NOMO-1 (cell line): ENCODE data around the gene KRTAP12-1.
"Not testable (repeated sequence)": the region's sequence is repeated elsewhere in the genome, so short reads cannot be mapped to it uniquely, and the experiment has no call there.

Experiments
- DNase-seq, 2 experiments: peaks; one replicate each; lab custom pipeline; 2025; ENCODE audit not compliant: unreplicated experiment in 2 of 2; lab: John Stamatoyannopoulos, UW

The KRTAP12-1 gene

DNA sequence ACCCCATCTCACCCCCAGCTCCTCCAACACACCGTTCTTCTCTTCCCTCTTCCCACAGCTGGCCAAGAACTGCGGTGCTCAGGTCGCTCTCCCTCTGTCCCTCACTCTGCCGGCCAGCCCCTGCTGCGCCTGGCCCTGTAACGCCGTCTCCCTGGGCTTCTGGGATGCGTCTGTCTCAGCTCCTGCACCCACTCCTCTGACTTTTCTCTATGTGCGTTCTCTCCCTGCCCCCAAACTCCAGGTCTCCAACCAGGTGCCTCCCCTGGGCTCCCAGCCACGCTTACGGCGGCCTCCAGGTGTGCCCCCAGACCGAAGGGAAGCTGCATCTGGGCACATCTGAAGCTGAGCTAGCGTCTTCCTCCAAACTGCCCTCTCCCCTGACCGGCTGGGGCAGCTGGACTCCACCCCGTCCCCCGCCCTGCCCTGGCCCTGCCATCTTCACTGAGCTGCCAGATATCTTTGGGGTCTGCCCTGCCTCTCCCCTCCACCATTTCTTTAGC is 17.6 kb upstream of the KRTAP12-1 start:
- no peak for DNase-seq

DNA sequence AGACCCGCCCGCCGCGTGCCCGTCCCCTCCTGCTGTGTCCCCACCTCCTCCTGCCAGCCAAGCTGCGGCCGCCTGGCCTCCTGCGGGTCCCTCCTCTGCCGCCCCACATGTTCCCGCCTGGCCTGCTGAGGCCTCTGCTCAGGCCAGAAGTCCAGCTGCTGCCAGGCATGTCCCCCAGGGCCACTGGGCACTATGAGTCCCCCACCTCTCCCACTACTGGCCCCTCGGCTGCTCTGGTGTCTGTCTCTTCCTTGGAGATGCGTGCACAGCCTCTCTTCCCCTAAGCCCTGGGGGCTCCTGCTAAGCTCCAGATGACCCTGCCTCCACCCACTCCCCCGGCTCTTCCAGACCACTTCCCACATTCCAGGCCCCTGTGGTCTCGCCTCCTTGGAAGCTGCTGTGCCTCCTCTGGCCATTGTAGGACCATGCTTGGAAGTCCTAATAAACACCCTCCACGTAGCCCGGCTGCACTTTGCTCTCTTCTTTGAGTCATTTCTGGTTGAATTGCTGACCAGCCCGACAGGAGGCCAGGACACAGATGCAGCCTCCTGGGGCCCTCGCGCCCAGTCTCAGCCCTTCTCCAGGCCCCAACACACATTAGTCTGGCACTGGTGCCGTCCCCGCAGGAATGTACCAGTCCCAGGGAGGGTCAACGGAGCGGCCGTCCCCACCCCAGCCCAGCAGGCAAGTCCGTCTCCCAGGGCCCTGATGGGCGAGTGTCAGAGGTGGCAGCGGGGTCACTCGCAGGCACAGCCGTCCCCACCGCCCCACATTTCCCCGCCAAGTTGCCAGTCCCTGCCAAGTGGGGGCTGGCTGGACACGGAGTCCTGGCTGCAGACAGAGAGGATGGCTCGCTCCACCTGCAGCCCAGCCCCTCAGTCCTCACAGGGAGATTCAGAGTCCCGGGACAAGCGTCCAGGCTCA is 16.1 kb upstream of the KRTAP12-1 start:
- no peak for DNase-seq

DNA sequence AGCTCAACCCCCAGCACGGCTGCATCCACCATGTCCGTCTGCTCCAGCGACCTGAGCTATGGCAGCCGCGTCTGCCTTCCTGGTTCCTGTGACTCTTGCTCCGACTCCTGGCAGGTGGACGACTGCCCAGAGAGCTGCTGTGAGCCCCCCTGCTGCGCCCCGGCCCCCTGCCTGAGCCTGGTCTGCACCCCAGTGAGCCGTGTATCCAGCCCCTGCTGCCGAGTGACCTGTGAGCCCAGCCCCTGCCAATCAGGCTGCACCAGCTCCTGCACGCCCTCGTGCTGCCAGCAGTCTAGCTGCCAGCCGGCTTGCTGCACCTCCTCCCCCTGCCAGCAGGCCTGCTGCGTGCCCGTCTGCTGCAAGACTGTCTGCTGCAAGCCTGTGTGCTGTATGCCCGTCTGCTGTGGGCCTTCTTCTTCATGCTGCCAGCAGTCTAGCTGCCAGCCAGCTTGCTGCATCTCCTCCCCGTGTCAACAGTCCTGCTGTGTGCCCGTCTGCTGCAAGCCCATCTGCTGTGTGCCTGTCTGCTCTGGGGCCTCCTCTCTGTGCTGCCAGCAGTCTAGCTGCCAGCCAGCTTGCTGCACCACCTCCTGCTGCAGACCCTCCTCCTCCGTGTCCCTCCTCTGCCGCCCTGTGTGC is 15.3 kb upstream of the KRTAP12-1 start, which contains the start of gene KRTAP10-12:
KRTAP10-12 (plus strand) TSS at position 1 of the 639 bp plus-strand sequence; CDS start at position 31, 30 bp downstream.
- DNase-seq, result not testable (repeated sequence)

DNA sequence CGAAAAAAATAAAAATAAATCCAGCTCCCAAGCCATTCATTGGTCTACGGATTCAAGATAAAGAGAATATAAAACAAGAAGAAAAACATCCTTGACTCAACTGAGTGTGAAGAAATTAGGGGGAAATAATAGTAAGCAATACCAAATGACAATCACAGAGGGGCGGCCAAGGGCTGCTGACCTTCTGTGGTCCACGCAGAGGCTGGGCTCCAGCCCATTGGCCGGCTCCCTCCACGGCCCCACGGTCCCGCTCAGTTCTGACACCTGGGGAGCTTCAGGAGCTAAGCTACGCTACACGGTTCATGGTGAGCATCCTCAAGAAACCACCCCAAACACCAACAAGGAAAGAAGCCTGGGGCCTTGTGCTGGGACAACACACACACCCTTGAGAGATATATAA is 14.6 kb upstream of the KRTAP12-1 start:
- no peak for DNase-seq

DNA sequence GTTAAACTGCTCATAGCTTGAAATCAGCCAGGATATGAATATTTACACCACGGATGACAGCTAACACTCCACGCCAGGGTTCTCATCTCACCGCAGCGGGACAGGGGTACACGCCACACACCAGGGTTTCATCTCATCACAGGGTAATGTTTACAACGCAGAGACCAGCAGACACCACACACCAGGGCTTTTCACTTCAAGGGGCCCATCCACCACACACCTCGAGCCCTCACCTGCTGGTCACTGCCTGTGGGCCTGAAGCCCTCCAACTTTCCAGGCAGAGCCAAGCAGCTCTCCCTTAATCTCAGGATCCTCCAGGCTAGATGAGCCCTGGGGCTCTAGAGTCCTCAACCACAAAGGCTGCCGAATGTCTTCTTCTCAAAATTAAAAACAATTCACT is 13.7 kb upstream of the KRTAP12-1 start:
- no peak for DNase-seq

DNA sequence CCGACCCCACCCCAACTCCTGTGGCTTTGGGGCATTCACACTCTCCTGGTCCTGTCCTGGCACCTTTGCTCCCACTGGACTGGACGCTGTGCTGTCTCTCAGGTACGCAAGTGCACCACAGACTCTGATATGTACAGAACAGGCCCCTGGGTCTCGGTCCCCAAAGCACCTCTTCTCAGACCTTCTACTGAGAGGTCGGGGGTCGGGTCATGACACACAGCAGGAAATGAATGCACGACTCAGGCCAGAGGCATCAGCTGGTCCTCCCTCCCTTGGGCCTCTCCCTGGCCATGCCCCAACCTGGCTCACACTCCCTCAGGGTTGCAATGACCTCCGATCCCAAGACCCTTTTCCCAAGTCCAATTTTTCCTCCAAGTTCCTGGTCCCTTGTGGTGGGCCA is 13.2 kb upstream of the KRTAP12-1 start:
- no peak for DNase-seq

DNA sequence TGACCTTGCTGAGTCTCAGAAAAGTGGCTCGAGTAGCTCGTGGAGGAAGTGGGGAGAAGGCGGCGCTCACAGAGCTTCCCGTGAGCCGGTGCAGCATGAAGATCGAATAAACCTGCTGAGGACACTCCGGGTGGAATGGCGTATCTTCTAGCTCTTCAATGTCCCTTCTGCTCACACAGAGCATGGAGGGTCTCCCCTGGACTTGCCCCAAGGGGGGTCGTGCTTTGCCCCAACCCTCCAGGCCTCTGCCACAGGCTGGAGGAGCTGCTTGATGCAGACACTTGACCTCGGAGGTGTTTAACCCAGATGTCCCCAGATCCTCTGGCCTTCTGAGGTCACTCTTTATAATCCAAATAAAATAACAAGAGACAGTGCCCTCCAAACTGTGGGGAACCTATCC is 12.8 kb upstream of the KRTAP12-1 start:
- DNase-seq, result no peak

DNA sequence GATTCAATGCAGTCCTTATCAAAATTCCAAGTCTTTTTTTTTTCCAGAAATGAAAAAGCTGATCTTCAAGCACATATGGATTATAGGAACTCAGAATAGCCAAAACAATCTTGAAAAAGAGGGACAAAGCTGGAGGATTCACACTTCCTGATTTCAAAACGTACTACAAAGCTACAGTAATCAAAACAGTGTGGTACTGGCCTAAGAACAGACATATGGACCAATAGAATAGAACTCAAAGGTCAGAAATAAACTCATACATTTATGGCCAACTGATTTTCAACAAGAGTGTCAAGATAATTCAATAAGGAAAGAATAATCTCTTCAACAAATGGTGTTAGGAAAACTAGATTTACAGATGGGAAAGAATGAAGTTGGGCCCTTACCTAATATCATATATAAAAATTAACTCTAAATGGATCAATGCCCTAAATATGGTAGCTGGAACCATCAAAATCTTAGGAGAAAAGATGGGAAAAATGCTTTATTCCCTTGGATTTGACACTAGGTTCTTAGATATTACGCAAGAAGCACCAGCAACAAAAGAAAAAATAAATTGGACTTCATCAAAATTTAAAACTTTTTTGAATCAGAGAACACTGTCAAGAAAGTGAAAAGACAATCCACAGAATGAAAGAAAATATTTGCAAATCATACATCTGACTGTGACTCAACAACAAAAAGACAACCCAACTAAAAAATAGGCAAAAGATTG is 11.0 kb upstream of the KRTAP12-1 start:
- no peak for DNase-seq

DNA sequence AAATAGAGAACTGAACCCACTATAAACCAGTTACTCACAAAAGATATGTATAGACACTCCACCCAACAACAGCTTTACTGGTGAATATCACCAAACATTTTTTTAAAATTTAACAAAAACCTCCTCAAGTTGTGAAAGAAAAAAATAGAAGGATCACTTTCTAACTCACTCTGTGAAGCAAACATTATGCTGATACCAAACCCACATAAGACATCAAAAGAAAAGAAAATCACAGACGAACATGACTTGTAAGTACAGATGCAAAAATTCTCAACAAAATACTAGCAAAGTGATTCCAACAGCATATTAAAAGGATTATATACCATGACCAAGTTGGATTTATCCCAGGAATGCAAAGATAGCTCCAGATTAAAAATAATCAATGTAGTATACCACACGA is 9.7 kb upstream of the KRTAP12-1 start:
- no peak for DNase-seq

DNA sequence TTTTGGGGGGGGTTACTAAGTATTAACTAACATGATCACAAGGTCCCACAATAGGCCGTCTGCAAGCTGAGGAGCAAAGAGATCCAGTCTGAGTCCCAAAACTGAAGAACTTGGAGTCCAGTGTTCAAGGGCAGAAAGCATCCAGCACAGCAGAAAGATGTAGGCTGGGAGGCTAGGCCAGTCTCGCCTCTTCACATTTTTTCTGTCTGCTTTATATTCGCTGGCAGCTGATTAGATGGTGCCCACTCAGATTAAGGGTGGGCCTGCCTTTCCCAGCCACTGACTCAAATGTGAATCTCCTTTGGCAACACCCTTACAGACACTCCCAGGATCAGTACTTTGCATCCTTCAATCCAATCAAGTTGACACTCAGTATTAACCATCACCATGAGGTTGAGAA is 7.8 kb upstream of the KRTAP12-1 start:
- DNase-seq, result not testable (repeated sequence)

DNA sequence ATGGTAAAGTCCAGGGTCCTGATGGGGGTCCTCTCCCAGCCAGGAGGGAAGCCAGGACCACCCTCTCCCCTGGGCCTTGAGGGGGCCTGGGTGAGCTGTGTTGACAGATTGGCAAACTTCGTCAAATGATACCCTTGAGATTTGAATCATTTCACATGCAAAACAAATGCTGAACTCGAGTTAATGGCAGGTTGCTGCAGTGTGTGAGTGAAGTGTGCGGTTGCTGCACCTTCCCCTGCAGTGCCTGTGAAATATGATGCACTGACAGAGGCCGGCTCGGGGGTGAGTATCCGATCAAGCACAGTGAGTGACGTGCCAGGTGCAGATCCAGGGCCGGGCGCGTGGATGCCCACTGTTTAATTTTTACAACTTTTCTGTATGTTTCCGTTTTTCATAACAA is 5.7 kb upstream of the KRTAP12-1 start:
- no peak for DNase-seq

DNA sequence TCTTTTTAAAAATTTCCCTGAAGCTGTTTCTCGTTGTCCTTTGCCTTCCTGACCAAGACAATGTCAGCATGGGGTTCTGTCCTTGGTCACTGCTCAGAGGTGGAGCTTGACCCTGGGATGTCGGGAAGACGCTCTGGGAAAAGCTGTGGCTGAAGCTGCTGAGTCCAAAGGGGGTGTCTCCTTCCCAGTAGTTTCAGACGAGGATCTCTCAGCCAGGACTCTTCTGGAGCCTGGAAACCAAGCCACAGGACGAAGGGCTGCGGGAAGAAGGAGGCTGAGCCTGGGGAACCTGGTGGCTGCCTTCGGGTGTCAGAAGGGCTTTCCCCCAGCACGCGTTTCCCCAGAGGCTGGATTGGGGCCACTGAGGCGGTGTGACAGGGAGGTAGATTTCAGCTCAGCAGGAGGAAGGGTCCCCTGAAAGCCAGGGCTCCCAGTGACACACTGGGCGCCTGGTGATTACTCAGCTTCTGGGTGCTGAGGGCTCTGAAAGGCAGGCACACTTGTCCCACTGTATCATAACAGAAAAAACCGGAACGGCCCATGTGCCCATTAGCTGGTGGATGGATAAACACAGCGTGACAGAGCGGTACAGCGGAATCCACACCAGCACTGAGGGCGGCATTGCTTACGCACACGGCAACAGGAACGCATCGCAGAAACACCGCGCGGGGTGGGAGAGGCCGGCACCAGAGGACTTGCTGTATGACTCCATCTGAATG is 5.0 kb upstream of the KRTAP12-1 start:
- DNase-seq, result no peak

DNA sequence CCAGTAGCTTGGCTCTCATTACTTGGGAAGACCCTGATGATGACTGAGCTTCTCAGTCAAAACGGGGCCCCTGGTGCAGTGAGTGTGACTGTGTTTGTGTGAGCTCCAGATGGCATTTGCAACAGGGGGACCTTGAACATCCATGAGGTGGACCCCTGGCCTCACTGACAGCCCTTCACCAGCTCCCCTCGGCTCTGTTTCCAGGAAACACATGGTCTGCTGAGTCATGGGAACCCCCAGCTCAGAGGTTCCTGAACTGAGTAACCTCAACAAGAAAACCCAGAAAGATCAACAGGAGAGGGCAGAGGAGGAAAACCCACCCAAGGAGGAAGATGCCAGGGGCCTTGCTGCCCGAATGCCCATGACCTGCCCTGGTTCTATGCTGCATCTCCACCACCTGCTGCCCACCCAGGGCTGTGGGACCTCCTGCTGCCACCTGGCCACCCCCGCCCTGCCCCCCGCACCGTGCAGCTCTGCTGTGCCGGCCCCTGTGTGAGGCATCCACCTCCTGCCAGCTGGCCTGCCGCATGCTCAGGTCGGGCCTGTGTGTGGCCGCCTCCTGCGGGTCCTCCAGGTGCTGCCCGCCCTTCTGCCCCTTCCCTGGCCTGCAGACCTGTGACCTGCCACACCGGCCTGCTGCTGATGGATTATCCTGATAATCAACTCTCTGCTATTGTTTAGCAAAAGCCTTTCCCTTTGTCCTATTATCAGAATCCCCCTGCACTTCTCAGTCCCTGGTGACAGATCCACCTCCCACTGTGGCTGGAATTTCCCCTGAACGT is 4.2 kb upstream of the KRTAP12-1 start:
- no peak for DNase-seq

DNA sequence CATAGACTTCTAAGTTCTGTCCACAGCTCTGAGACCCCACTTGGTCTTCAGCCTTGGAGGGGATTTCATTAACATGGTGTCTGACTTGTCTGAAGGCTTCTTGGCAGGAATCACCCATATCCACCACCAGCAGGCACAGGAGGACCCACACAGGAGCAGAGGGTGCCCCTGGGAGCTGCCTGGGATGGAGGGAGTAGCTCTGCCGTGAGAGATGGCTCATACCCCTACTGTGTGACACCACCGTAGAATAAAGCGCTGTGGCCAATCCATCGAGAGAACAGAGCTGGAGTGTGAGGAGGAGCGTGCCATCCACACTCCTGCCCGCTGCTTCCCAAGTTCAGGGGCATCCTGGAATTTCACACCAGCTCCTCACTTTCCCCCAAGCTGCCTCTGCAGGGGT is 3.1 kb upstream of the KRTAP12-1 start:
- not testable (repeated sequence) for DNase-seq

DNA sequence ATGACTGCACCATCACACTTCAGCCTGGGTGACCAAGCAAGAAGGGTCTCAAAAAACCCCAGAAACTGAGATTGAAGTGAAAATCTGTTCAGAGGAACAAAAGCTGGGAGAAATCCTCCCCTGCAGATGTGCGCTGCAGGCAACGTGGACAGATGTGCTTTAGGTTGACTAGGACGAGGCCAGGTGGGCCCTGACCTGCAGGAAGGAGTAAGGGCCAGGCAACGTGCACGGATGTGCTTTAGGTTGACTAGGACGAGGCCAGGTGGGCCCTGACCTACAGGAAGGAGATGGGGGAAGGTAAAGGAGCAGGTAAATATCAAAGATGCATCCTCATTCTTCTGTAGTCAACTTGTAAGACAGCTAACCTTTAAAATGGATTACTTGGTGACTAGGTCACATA is 2.5 kb upstream of the KRTAP12-1 start:
- DNase-seq, result no peak

DNA sequence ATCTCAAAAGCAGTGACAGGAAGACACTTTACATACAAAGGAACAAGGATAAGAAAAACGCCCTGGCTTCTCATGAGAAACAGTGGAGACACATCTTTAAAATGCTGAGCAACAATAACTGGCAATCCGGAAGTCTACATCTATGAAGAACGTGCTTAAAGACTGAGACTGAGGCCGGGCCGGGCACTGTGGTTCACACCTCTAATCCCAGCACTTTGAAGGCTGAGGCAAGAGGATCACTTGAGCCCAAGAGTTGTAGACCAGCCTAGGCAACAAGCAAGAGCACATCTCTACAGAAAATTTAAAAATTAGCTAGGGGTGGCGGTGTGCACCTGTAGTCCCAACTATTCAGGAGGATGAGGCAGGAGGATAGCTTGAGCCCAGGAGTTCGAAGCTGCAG is 2.1 kb upstream of the KRTAP12-1 start:
- no peak for DNase-seq

DNA sequence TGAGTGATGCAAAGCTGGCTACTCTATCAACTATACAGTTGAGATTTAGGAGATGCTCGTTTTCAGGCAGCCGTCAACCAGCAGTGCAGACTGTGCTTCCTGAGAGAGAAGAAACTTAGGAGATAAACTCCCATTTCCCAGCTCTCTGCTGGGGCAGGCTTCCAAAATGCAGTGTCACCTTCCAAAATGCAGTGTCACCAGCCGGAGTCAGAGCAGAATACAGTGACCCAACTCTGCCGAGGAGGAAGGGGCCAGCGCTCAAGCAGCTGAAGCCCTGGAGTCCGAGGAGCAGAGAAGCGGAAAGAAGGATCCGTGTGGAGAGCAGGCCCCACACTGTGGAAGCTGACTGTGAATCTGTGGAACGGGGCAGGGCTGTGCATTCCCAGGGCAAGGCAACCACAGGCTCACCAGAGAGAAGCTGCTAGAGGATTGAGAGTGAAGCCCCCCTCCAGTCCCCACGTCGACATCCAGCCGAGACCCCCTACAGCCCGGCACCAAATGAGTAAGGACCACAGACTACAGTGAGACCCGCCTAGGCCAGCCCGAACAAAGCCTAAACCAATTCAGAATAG is 703 bp upstream of the KRTAP12-1 start:
- DNase-seq, result no peak

DNA sequence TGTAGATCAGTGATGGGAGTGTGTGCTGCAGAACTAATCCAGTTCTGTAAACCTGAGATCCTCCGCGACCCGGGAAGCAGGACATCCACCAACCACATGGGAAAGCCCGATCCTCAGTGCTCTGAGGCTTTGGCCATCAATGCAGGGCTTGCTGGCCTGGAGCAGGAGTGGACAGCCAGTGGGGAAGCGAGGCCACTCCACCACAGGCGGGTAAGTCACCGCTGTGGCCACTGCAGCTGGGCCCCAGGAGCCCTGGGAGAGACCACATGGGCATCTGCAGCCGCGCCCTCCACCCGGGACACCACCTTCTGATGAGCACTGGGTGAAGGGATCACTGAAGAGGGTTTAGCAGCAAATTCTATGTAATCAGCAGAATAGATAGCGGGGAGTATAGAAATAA is 811 bp downstream of the KRTAP12-1 start:
- DNase-seq, result no peak

DNA sequence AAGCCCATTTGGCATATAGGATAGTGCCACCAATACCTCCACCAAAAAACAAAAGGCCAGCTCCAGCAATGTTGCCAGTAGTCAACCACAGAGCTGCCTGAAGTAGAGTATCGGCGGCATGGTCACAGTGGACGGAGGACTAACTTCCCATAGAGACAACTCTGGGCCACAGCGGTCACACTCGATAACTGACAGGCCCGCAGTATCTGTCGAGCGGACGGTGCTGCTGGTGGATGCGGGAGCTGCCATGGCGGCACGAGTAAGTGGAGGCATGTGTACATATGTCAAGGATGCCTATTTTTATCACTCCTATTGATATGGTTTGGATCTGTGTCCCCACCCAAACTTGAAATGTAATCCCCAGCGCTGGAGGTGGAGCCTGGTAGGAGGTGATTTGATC is 4.1 kb downstream of the KRTAP12-1 start:
- no peak for DNase-seq

DNA sequence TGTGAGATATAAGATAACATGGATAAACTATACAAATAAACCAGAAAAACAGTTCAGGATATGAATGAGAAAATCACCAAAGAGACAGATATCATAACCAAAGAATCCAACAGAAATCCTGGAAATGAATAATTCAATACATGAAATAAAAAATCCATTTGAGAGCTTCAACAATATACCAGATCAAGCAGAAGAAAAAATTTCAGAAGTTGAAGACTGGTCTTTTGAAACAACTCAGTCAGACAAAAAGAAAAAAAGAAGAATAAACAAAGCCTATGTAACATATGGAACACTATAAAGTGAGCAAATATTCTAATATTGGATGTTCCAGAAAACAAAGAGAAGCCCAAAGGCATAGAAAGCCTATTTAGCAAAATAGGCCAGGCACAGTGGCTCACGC is 10.1 kb downstream of the KRTAP12-1 start:
- no peak for DNase-seq
